Muscle of arm (tissue), 14 donors: ENCODE measurements around the gene LSM14A. TPM values are rescaled to one million over a fixed set of nuclear protein-coding genes. Genes with fewer than 3 reads are reported as not detected.
"Not testable (repeated sequence)": the region's sequence is repeated elsewhere in the genome, so short reads cannot be mapped to it uniquely, and the experiment has no call there.

ENCODE experiments used
- DNase-seq: peaks from one replicate; pipeline ENCODE4 v3.0.0-alpha.2; 2013
- long read RNA-seq, 11 donors: transcript quantifications; one replicate each; lab custom pipeline, GENCODE V29; 2026
- polyA plus RNA-seq, 12 donors: library from polyadenylated mRNA; unstranded; fragments of 120-200 nt; gene quantifications; one replicate each; pipeline ENCODE4 v1.2.1, GENCODE V29; 2013; ENCODE audit not compliant: insufficient read length in 12 of 12

LSM14A gene
- polyA plus RNA-seq, result 100 to 1,000 TPM in 3 of 12 donors, 10 to 100 TPM in 9; 71.7 to 256 (median 89.8) TPM
- long read RNA-seq, donor 1, transcript LSM14A-203 (10 exons, 3,596 nt), result major isoform, 5 of 51 reads
- long read RNA-seq, donor 1, partial matches to known transcripts, result 42 of 51 reads
- long read RNA-seq, donor 1, other reads (novel, unspliced or antisense), result 0 of 51 reads
- long read RNA-seq, donor 2, transcript LSM14A-201 (11 exons, 3,424 nt), result minor isoform, 7 of 108 reads
- long read RNA-seq, donor 2, transcript LSM14A-203 (10 exons, 3,596 nt), result major isoform, 9 of 108 reads
- long read RNA-seq, donor 2, partial matches to known transcripts, result 89 of 108 reads
- long read RNA-seq, donor 2, other reads (novel, unspliced or antisense), result 0 of 108 reads
- long read RNA-seq, donor 3, transcript LSM14A-203 (10 exons, 3,596 nt), result major isoform, 5 of 5 reads
- long read RNA-seq, donor 3, partial matches to known transcripts, result 0 of 5 reads
- long read RNA-seq, donor 3, other reads (novel, unspliced or antisense), result 0 of 5 reads
- long read RNA-seq, donor 4, partial matches to known transcripts, result 9 of 13 reads
- long read RNA-seq, donor 4, other reads (novel, unspliced or antisense), result 0 of 13 reads
- long read RNA-seq, donor 5, transcript LSM14A-201 (11 exons, 3,424 nt), result major isoform, 6 of 24 reads
- long read RNA-seq, donor 5, transcript LSM14A-203 (10 exons, 3,596 nt), result minor isoform, 5 of 24 reads
- long read RNA-seq, donor 5, partial matches to known transcripts, result 13 of 24 reads
- long read RNA-seq, donor 5, other reads (novel, unspliced or antisense), result 0 of 24 reads
- long read RNA-seq, donor 6, transcript LSM14A-203 (10 exons, 3,596 nt), result major isoform, 5 of 40 reads
- long read RNA-seq, donor 6, partial matches to known transcripts, result 34 of 40 reads
- long read RNA-seq, donor 6, other reads (novel, unspliced or antisense), result 0 of 40 reads
- long read RNA-seq, donor 7, transcript LSM14A-201 (11 exons, 3,424 nt), result major isoform, 5 of 9 reads
- long read RNA-seq, donor 7, partial matches to known transcripts, result 0 of 9 reads
- long read RNA-seq, donor 7, other reads (novel, unspliced or antisense), result 0 of 9 reads
- long read RNA-seq, donor 8, transcript LSM14A-201 (11 exons, 3,424 nt), result minor isoform, 5 of 38 reads
- long read RNA-seq, donor 8, transcript LSM14A-203 (10 exons, 3,596 nt), result major isoform, 6 of 38 reads
- long read RNA-seq, donor 8, partial matches to known transcripts, result 26 of 38 reads
- long read RNA-seq, donor 8, other reads (novel, unspliced or antisense), result 0 of 38 reads
- long read RNA-seq, donor 9, transcript LSM14A-203 (10 exons, 3,596 nt), result major isoform, 5 of 20 reads
- long read RNA-seq, donor 9, partial matches to known transcripts, result 10 of 20 reads
- long read RNA-seq, donor 9, other reads (novel, unspliced or antisense), result 0 of 20 reads
- long read RNA-seq, donor 10, transcript LSM14A-201 (11 exons, 3,424 nt), result major isoform, 5 of 85 reads
- long read RNA-seq, donor 10, partial matches to known transcripts, result 74 of 85 reads
- long read RNA-seq, donor 10, other reads (novel, unspliced or antisense), result 0 of 85 reads
- long read RNA-seq, donor 11, transcript LSM14A-203 (10 exons, 3,596 nt), result major isoform, 12 of 45 reads
- long read RNA-seq, donor 11, transcript LSM14A-201 (11 exons, 3,424 nt), result minor isoform, 6 of 45 reads
- long read RNA-seq, donor 11, partial matches to known transcripts, result 26 of 45 reads
- long read RNA-seq, donor 11, other reads (novel, unspliced or antisense), result 0 of 45 reads

GRCh38 chr19:34171877-34172660 is at the start of gene LSM14A:
Gene LSM14A (plus strand): TSS chr19:34172504. CDS start chr19:34172643, 139 bp downstream.
- DNase-seq, result peak; percentile 93

GRCh38 chr19:34124828-34125227 is 47.5 kb upstream of the LSM14A start:
- no peak for DNase-seq

DNA sequence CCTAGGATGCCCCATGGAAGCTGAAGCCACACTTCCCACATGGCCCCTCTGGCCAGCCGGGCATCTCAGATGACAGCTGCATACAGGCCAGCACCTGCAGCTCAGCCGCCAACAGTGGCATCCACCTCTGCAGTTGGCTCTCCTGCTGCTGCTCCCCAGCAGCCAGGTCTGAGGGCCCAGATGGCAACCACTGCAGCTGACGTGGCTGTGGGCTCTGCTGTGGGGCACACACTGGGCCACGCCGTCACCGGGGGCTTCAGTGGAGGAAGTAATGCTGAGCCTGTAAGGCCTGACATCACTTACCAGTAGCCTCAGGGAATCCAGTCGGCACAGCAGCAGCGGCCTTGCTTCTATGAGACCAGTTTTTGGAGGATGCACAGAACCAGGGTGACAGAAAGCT is 45.3 kb upstream of the LSM14A start:
- DNase-seq, result no peak

DNA sequence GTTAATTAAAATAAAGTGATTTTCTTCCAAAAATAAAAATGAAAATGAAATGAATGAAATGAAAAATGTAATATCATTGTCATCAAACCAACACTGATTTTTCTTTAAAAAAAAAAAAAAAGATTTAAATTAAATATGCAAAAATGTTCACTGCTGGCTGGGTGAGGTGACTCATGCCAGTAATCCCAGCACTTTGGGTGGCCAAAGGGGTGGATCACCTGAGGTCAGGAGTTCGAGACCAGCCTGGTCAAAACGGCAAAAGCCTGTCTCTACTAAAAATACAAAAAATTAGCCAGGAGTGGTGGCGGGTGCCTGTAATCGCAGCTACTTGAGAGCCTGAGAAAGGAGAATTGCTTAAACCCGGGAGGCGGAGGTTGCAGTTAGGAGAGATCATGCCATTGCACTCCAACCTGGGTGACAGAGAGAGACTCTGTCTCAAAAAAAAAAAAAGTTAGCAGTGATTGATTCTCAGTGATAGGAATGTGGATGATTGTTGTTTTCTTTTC is 44.6 kb upstream of the LSM14A start:
- no peak for DNase-seq

DNA sequence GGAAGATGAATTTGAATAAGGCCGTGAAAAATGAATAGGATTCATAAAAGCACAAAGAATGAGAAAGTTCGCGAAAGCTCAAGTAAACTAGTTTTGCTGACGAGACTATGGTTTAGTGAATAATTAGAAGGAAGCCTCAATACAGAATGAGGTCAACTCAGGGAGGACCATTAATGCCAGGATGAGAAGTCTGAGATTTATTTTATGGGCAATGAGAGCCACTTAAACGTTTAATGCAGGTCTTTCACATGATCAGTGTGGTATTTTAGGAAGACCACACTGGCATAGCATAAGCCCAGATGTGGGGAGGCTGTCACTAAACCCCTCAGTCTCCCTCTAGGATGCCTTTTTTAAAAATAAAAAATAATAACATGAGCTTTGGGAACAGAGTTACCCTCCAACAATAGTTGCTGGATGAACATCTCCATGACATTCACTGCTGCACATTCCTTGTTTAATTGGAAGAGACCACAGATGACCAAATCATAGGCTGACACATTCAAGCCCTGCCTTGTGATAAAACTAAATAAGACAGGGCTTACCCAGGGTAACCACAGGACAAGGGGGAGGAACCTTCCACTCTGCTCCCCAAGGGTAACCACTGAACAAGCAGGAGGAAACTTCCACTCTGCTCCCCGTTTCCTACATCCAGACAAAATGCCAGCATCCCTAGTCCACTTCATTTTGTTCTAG is 43.6 kb upstream of the LSM14A start:
- no peak for DNase-seq

DNA sequence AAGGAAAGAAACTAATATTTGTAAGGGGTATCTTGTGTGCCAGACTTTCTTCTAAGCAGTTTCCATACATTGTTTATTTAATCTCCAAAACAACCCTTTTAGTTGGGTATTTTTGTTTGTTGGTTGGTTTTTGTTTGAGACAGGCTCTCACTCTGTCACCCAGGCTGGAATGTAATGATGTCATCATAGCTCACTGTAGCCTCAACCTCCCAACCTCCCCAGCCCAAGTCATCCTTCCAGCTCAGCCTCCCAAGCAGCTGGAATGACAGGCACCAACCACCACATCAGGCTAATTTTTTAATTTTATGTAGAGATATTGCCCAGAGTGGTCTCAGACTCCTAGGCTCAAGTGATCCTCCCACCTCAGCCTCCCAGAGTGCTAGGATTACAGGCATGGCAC is 41.2 kb upstream of the LSM14A start:
- no peak for DNase-seq

- not testable (repeated sequence) for DNase-seq
Observed at GRCh38 chr19:34132145-34132544, 40.2 kb upstream of the LSM14A start.

DNA sequence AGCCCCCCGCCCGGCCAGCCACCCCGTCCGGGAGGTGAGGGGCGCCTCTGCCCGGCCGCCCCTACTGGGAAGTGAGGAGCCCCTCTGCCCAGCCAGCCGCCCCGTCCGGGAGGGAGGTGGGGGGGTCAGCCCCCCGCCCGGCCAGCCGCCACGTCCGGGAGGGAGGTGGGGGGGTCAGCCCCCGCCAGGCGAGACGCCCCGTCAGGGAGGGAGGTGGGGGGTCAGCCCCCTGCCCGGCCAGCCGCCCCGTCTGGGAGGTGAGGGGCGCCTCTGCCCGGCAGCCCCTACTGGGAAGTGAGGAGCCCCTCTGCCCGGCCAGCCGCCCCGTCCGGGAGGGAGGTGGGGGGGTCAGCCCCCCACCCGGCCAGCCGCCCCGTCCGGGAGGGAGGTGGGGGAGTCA is 39.6 kb upstream of the LSM14A start:
- not testable (repeated sequence) for DNase-seq

DNA sequence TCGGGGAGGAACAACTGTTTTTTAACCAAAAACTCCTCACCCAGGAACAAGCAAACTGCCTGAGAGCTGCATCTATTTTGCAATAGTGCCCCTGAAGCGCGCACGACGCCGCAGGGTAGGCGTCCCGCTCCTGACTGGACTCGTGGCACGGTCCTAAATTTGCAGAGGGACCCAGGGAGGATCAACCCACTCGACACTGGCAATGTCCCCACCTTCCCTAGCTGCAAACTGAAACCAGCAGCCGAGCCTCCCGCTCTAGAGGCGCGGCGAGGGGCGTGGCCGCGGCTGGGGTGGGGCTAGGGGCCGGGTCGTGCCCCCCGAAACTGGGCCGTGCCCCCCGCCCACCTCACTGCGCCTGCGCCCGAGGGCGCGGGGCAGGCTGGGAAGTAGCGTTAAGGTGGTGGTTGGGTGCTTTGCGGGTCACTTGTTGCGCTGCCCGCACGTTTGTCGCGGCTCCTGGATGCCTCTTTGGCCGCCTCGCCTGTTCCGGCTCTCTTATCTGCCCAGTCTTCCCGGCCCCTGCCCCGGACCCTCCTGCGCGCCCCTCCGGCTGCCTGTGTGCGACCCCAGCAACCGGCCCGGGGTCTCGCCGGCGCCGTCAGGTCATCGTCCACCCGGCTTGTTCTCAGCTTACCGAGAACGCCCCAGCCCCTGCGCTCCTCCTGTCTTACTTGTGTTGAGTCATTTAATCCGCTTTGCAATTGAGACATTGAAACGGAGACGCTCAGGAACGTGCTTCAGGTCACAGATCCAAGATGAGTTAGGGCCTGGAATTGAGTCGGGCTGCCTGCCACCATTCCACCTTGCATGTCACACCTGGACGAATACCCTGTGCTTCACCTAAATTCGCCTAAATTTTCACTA is 37.9 kb upstream of the LSM14A start:
- peak; percentile 85 for DNase-seq

- DNase-seq, result no peak
Observed at GRCh38 chr19:34135054-34135800, 37.1 kb upstream of the LSM14A start.

DNA sequence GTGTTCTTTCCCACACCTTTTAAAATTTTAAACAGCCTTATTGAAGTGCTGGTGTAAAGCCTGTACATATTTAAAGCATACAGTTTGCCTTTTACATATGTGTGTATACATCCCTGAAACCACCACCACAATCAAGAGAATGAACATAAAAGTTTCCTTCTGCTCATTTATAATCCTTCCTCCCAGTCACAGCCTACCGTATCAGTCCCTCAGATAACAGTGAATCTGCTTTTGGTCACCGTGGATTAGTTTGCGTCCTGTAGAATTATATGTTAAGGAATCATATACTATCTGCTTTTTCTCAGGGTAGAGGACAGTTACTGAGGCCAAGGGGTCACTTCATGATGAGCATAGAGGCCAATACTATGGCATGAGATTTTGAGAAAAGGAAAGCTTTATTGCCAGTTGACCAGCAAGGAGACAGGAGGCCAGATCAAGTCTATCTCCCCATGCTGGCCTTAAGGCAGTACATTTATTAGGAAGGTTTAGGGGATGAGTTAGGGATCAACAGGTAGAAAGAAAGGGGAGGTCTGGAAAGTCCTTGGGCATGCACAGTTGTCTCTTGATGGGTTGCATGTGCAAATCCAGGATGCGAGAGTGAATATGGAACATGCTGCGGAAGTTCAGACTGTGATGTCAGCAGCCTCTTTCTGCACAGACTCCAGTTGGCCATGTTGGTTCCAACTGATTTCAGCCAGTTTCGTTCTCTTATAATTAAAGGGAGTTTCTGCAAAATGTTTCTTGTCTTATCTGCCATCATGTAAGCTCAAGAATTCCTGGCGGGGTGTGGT is 36.3 kb upstream of the LSM14A start:
- no peak for DNase-seq

DNA sequence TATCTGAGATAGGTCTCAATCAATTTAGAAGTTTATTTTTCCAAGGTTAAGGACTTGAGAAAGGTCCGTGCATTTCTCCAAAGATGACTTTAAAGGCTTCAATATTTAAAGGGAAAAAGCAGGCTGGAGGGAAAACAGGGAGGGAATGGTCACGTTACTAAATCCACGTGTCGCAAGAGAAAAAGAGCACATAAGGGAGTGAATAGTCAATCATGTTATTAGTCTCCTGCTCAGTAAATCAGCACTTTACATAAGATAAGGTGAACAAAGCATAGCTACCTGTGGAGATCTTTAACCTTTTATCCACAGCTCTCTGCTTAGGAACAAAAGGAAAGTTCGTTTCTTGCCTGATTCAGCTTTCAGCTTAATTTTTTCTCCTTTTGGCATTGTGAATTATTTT is 31.3 kb upstream of the LSM14A start:
- DNase-seq, result no peak

GRCh38 chr19:34142440-34142839 is 29.9 kb upstream of the LSM14A start:
- no peak for DNase-seq

DNA sequence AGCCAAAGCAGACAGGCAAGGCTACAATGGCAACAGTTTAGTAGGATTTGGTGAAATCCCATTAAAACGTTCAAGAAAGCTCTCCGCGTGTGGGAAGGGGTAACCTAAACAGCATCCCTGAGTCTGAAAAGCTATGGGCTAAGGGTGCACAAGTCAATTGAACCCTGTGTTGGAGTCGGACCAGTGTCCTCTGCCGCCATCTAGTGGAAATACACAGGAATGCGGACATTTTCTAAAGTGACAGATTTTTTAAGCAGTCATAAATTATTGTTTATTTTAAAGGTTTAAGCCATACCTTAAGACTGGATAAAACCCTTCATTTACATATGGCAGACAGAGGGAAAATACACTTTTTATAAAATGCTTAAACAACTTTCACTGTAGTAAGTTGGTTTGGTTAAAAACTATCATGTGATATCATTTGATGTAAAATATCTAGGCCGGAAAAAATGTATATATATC is 26.5 kb upstream of the LSM14A start:
- DNase-seq, result peak; percentile 49

DNA sequence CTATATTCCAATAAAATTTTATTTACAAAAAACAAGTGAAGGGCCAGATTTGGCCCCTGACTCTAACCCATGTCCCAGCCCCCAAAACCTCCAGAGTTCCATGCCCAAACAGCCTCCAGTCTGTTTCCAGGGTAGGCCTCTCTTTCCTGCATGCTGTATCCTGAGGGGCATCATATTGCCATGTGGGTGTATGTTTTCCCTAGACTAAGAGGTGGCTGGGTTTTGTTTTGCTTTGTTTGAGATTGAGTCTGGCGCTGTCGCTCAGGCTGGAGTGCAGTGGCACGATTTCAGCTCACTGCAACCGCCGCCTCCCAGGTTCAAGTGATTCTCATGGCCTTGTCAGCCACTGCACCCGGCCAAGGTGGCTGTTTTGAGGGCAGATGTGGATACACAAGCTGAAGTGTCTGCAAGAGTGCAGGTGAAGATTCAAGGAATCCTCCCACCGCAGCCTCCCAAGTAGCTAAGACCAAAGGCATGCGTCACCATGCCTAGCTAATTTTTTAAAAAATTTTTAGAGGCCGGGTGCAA is 23.6 kb upstream of the LSM14A start:
- no peak for DNase-seq

GRCh38 chr19:34149873-34150272 is 22.4 kb upstream of the LSM14A start:
- no peak for DNase-seq
